Measurements from ENCODE around the gene COLEC12. TPM values are rescaled to one million over a fixed set of nuclear protein-coding genes. Genes with fewer than 3 reads are reported as not detected.

COLEC12 gene
- total and polyA plus RNA-seq, 10 of the 15 experiments (the other 5 are each of a cell fraction or from before 2014, with no cell fraction given), result 0.04 to 0.05 TPM; not detected in 8

- no peak for TF ChIP-seq ETV6 (conservative IDR thresholded peaks at IDR 0.05 in 1 of 2, IDR thresholded peaks at IDR 0.05 in 1 of 2; ENCODE audit: borderline replicate concordance in 1 of 2, low read depth in 1 of 2)
- TF ChIP-seq SPI1 (IDR thresholded peaks at IDR 0.05; ENCODE audit: borderline replicate concordance, insufficient read depth, low read depth, low read length), result no peak
- no peak for TF ChIP-seq CHD1 (IDR thresholded peaks at IDR 0.05; ENCODE audit: low read depth, low read length)
These were observed 92.8 kb downstream of the COLEC12 start (continued) for GRCh38 chr18:407626-408224.

GRCh38 chr18:407191-407590 is 93.3 kb downstream of the COLEC12 start:
- DNase-seq (ENCODE audit: low read depth, low spot score), result no peak
- Histone ChIP-seq H3K4me2 (ENCODE audit: control insufficient read depth, insufficient read depth) (no peak overlapping the region), H3K9me3 (replicated peaks; ENCODE audit: control insufficient read depth, insufficient read depth, low read length) (no peaks in the 10 kb centered on the region; the same call in 2 of the 3 replicates), H3K4me3 (no peak overlapping the region), H3K27me3 (replicated peaks in 1 of 2; ENCODE audit: control insufficient read depth in 2 of 2, insufficient read depth in 2 of 2, low read length in 1 of 2) (no peaks in the 10 kb centered on the region), H3K79me2 (ENCODE audit: control insufficient read depth, insufficient read depth, low read length) (no peaks in the 10 kb centered on the region), H4K20me1 (ENCODE audit: control insufficient read depth, insufficient read depth) (no peaks in the 10 kb centered on the region), H2AFZ (ENCODE audit: control insufficient read depth, low read depth, low read length) (no peak overlapping the region), H3K9ac (ENCODE audit: control insufficient read depth, insufficient read depth, low read length) (no peak overlapping the region), H3K27ac (ENCODE audit: control insufficient read depth, insufficient read depth) (no peak overlapping the region), H3K36me3 (ENCODE audit: control insufficient read depth in 2 of 2, insufficient read depth in 2 of 2, low read length in 1 of 2) (no peaks in the 10 kb centered on the region), H3K4me1 (ENCODE audit: control insufficient read depth, insufficient read depth, low read length) (no peaks in the 10 kb centered on the region)
- ChIA-PET SMC1A (ENCODE audit: uncharacterized antibody, unreplicated experiment) (no interaction called here), POLR2A (no interaction called here), CTCF (no interaction called here), RAD21 (ENCODE audit: unreplicated experiment) (no interaction called here)
- FAIRE-seq, result no peak
- intact Hi-C loops (cut with micrococcal nuclease; ENCODE audit: unreplicated experiment) (no loop called here), in situ Hi-C loops (cut with MboI) (no loop called here)
- no peak for TF ChIP-seq NFIC (IDR thresholded peaks at IDR 0.05; ENCODE audit: low read depth, low read length)
- no peak for TF ChIP-seq IRF4 (IDR thresholded peaks at IDR 0.05; ENCODE audit: low read depth, low read length)
- no peak for TF ChIP-seq CREM (IDR thresholded peaks at IDR 0.05; ENCODE audit: low read depth)
- TF ChIP-seq ETV6 (conservative IDR thresholded peaks at IDR 0.05 in 1 of 2, IDR thresholded peaks at IDR 0.05 in 1 of 2; ENCODE audit: borderline replicate concordance in 1 of 2, low read depth in 1 of 2), result no peak
- TF ChIP-seq ZNF217 (IDR thresholded peaks at IDR 0.05), result no peak
- TF ChIP-seq IRF3 (IDR thresholded peaks at IDR 0.05), result no peak
- no peak for TF ChIP-seq WRNIP1 (IDR thresholded peaks at IDR 0.05; ENCODE audit: borderline replicate concordance, low read depth, low read length)
- TF ChIP-seq ESRRA (IDR thresholded peaks at IDR 0.05; ENCODE audit: low read length), result no peak
- TF ChIP-seq E2F8 (IDR thresholded peaks at IDR 0.05; ENCODE audit: low read depth, partially characterized antibody), result no peak
- ATAC-seq, result no peak
- no TSS peak for BruUV-seq (replicated peaks)
- 62% methylated on average over 3 of the region's 3 CpGs for WGBS (ENCODE audit: insufficient coverage, insufficient replicate concordance, low lambda C conversion rate, missing lambda C conversion rate)

All from GM12878 (cell line).